IMR-90 (cell line): Measurements from ENCODE around the gene FLYWCH1. TPM values are rescaled to one million over a fixed set of nuclear protein-coding genes. Genes with fewer than 3 reads are reported as not detected.
"Not testable (repeated sequence)": the region's sequence is repeated elsewhere in the genome, so short reads cannot be mapped to it uniquely, and the experiment has no call there.

Source experiments
- ATAC-seq: fragments of 200-7000 bp; cut with Tn5 transposase; 2 replicates; pipeline ENCODE4 v1.9.1; 2020; ENCODE audit warnings: low read depth, mild to moderate bottlenecking, moderate library complexity
- BruUV-seq: library from RNA; stranded (reverse); fragments of 400-500 nt; replicated peaks from 2 replicates; lab custom pipeline; 2021; lab: Mats Ljungman, UMichigan
- CTCF ChIA-PET: fragments of 300-600 bp; formaldehyde crosslinking; extraction: SDS; loops from one replicate; lab custom pipeline; 2021; ENCODE audit warnings: antibody characterized with exemption; lab: Yijun Ruan, JAX
- POLR2A ChIA-PET: fragments of 300-600 bp; sonication (Branson Sonifier 250); formaldehyde crosslinking; loops from one replicate; lab custom pipeline; 2022; ENCODE audit warnings: antibody characterized with exemption; ENCODE audit not compliant: unreplicated experiment; lab: Charles Lee
- DNase-seq: peaks from one replicate; pipeline ENCODE4 v3.0.0; 2013
- H2AFZ ChIP-seq: replicated peaks from 2 replicates; pipeline ENCODE3; 2013; ENCODE audit warnings: low read length, mild to moderate bottlenecking; ENCODE audit not compliant: poor library complexity
- H2AK5ac ChIP-seq: 2 replicates; pipeline ENCODE4 v1.6.1; 2013; ENCODE audit warnings: low read depth, low read length, inconsistent platforms
- H2AK9ac ChIP-seq: replicated peaks from 2 replicates; pipeline ENCODE3; 2013; ENCODE audit warnings: mild to moderate bottlenecking, low read depth, low read length, moderate library complexity; ENCODE audit not compliant: poor library complexity
- H2BK120ac ChIP-seq: 2 replicates; pipeline ENCODE4 v1.6.1; 2013; ENCODE audit warnings: low read depth, low read length, inconsistent platforms
- H2BK15ac ChIP-seq: 3 replicates; pipeline ENCODE4 v1.6.1; 2013; ENCODE audit warnings: low read depth, low read length, inconsistent platforms
- H2BK20ac ChIP-seq: 2 replicates; pipeline ENCODE4 v1.6.1; 2013; ENCODE audit warnings: low read depth, mild to moderate bottlenecking, inconsistent platforms, low read length, moderate library complexity
- H2BK5ac ChIP-seq: 2 replicates; pipeline ENCODE4 v1.6.1; 2013; ENCODE audit warnings: mild to moderate bottlenecking, low read depth, low read length, inconsistent platforms; ENCODE audit not compliant: poor library complexity, severe bottlenecking
- H3K14ac ChIP-seq: replicated peaks from 2 replicates; pipeline ENCODE4 v1.6.1; 2013; ENCODE audit warnings: low read depth, low read length, inconsistent platforms
- H3K18ac ChIP-seq: 2 replicates; pipeline ENCODE4 v1.6.1; 2013; ENCODE audit warnings: low read depth, low read length, control low read depth
- H3K23ac ChIP-seq: 2 replicates; pipeline ENCODE4 v1.6.1; 2013; ENCODE audit warnings: low read depth, low read length, inconsistent platforms
- H3K27ac ChIP-seq: 2 replicates; pipeline ENCODE4 v1.5.1; 2013; ENCODE audit warnings: mild to moderate bottlenecking, control low read depth, low read length; ENCODE audit not compliant: insufficient read depth
- H3K27me3 ChIP-seq: 2 replicates; pipeline ENCODE4 v1.6.1; 2013; ENCODE audit warnings: low read length; ENCODE audit not compliant: control insufficient read depth, insufficient read depth
- H3K36me3 ChIP-seq: 2 replicates; pipeline ENCODE4 v1.6.1; 2013; ENCODE audit warnings: low read length, mixed read lengths; ENCODE audit not compliant: control insufficient read depth, insufficient read depth
- H3K4ac ChIP-seq: 2 replicates; pipeline ENCODE4 v1.6.1; 2013; ENCODE audit warnings: low read depth, low read length, inconsistent platforms
- H3K4me1 ChIP-seq: 2 replicates; pipeline ENCODE4 v1.6.1; 2013; ENCODE audit warnings: low read length, mixed read lengths; ENCODE audit not compliant: control insufficient read depth, insufficient read depth
- H3K4me2 ChIP-seq: 2 replicates; pipeline ENCODE4 v1.6.1; 2013; ENCODE audit warnings: low read depth, mild to moderate bottlenecking, control low read depth, low read length, moderate library complexity
- H3K4me3 ChIP-seq: 2 replicates; pipeline ENCODE4 v1.5.1; 2013; ENCODE audit warnings: low read depth, mild to moderate bottlenecking, control low read depth, low read length, moderate library complexity; ENCODE audit not compliant: insufficient read depth
- H3K56ac ChIP-seq: 2 replicates; pipeline ENCODE4 v1.6.1; 2013; ENCODE audit warnings: low read length, inconsistent platforms; ENCODE audit not compliant: insufficient read depth; ENCODE audit errors: extremely low read depth
- H3K79me1 ChIP-seq, 2 experiments: 2 replicates each; pipeline ENCODE4 v1.6.1; 2013; ENCODE audit warnings: low read length in 2 of 2, inconsistent platforms in 1 of 2, low read depth in 1 of 2
- H3K9ac ChIP-seq: 2 replicates; pipeline ENCODE4 v1.6.1; 2013; ENCODE audit warnings: low read depth, low read length, control low read depth
- H3K9me1 ChIP-seq: 2 replicates; pipeline ENCODE4 v1.6.1; 2013; ENCODE audit warnings: low read length, inconsistent platforms; ENCODE audit not compliant: insufficient read depth
- H3K9me3 ChIP-seq: 2 replicates; pipeline ENCODE4 v1.6.1; 2013; ENCODE audit warnings: low read length; ENCODE audit not compliant: control insufficient read depth, insufficient read depth
- H4K20me1 ChIP-seq: 2 replicates; pipeline ENCODE4 v1.6.1; 2013; ENCODE audit warnings: low read length, inconsistent platforms; ENCODE audit not compliant: insufficient read depth
- H4K5ac ChIP-seq: 2 replicates; pipeline ENCODE4 v1.6.1; 2013; ENCODE audit warnings: mild to moderate bottlenecking, low read depth, low read length, control low read depth
- H4K8ac ChIP-seq, 2 experiments: 2 replicates each; pipeline ENCODE4 v1.6.1; 2013; ENCODE audit warnings: low read depth in 2 of 2, low read length in 2 of 2, control low read depth in 1 of 2, inconsistent platforms in 1 of 2
- H4K91ac ChIP-seq: 2 replicates; pipeline ENCODE4 v1.6.1; 2013; ENCODE audit warnings: low read depth, low read length, inconsistent platforms; ENCODE audit not compliant: insufficient read depth
- CTCF ChIP-seq: conservative IDR thresholded peaks from 2 replicates; pipeline ENCODE4 v1.5.1; 2012; ENCODE audit warnings: mild to moderate bottlenecking, low read depth, low read length, improper control_type of control experiment
- RAD21 ChIP-seq: IDR thresholded peaks from 2 replicates; pipeline ENCODE4 v1.6.1; 2012; ENCODE audit warnings: low read length, improper control_type of control experiment
- SMC3 ChIP-seq: fragments of 150-350 bp; IDR thresholded peaks from 2 replicates; pipeline ENCODE4 v1.6.1; 2016; ENCODE audit warnings: low read depth, mild to moderate bottlenecking, antibody characterized with exemption, low read length, moderate library complexity
- WGBS, 2 experiments: methylation state at CpG; one replicate each; pipeline versions ENCODE4 v1.1.5 to v1.1.7; 2013; ENCODE audit warnings: missing lambda C conversion rate in 2 of 2; ENCODE audit not compliant: insufficient read length in 1 of 2; ENCODE audit errors: extremely low coverage in 2 of 2; 5-methylcytosine and 5-hydroxymethylcytosine counted together
- dilution Hi-C: fragments of 300-500 bp; cut with HindIII; formaldehyde crosslinking; loops from one replicate; pipeline ENCODE4 v1.14.3; 2018; ENCODE audit warnings: low sequenced_read_pairs; ENCODE audit not compliant: unreplicated experiment
- in situ Hi-C: fragments of 300-500 bp; cut with MboI; formaldehyde crosslinking; loops from 3 replicates; pipeline ENCODE4 v1.14.3; 2019; ENCODE audit warnings: low sequenced_read_pairs, inconsistent platforms, mixed read lengths
- intact Hi-C: fragments of 100-400 bp; cut with micrococcal nuclease; formaldehyde crosslinking; loops from 2 replicates; pipeline ENCODE4 v1.10.0; 2022
- polyA plus RNA-seq, 3 experiments: library from polyadenylated mRNA; depleted of rRNA; stranded (reverse); fragments of >200 nt; gene quantifications; 2 replicates each; pipeline ENCODE4 v1.2.3, GENCODE V29; 2012; ENCODE audit warnings: low replicate concordance in 1 of 3
- total RNA-seq: library from RNA; depleted of rRNA; stranded (reverse); fragments of >200 nt; gene quantifications from 2 replicates; pipeline ENCODE4 v1.2.3, GENCODE V29; 2012

Gene FLYWCH1
- total and polyA plus RNA-seq, 2 of the 4 experiments (the other 2 are of a cell fraction), result 14.3 to 25.2 TPM

- H2BK15ac ChIP-seq, H3K4me2 ChIP-seq, H3K14ac ChIP-seq, H2BK20ac ChIP-seq, H3K56ac ChIP-seq, H4K91ac ChIP-seq, H3K4me3 ChIP-seq, intact Hi-C loops, H3K4ac ChIP-seq, H2AK5ac ChIP-seq, dilution Hi-C loops, H2BK120ac ChIP-seq, H3K27ac ChIP-seq, H4K8ac ChIP-seq, H3K4me1 ChIP-seq, H3K9me1 ChIP-seq, H3K18ac ChIP-seq, H3K23ac ChIP-seq, H3K36me3 ChIP-seq, BruUV-seq, H3K9ac ChIP-seq, H3K79me1 ChIP-seq, POLR2A ChIA-PET, in situ Hi-C loops, ATAC-seq, H3K27me3 ChIP-seq, H4K5ac ChIP-seq, H4K20me1 ChIP-seq, H2AK9ac ChIP-seq, H3K9me3 ChIP-seq, H2BK5ac ChIP-seq: not testable (repeated sequence)
- H2AFZ ChIP-seq, result peak overlapping the region; percentile 32
- CTCF ChIA-PET, result interaction anchor here (0.6 to 2.1 kb wide), 6 partner anchors 21 to 135 kb away, joined by 3 to 10 read pairs (median 4); no protein-coding TSS in a partner anchor
- WGBS, 2 experiments, result no CpG with 5 or more reads among the region's 17 CpGs
- TF ChIP-seq CTCF (peak; percentile 50), SMC3 (peak; percentile 42), RAD21 (peak; percentile 25; the same call in 1 of the 2 replicates)
- DNase-seq, result peak; percentile 39
These were observed 4.5 kb upstream of the FLYWCH1 start for GRCh38 chr16:2907084-2907753.
